GM12874 (cell line): Measurements from ENCODE around the gene ENPP6.

Source experiments
- TF ChIP-seq, protein P1 (sequence below): IDR thresholded peaks from 2 replicates; pipeline ENCODE4 v1.5.1; 2011; ENCODE audit warnings: low read depth, mild to moderate bottlenecking, control low read depth, low read length, moderate library complexity; ENCODE audit not compliant: insufficient read depth

The ENPP6 gene

GRCh38 chr4:184214931-184215330 lies 2.7 kb downstream of the ENPP6 start:
- TF ChIP-seq, protein P1, sequence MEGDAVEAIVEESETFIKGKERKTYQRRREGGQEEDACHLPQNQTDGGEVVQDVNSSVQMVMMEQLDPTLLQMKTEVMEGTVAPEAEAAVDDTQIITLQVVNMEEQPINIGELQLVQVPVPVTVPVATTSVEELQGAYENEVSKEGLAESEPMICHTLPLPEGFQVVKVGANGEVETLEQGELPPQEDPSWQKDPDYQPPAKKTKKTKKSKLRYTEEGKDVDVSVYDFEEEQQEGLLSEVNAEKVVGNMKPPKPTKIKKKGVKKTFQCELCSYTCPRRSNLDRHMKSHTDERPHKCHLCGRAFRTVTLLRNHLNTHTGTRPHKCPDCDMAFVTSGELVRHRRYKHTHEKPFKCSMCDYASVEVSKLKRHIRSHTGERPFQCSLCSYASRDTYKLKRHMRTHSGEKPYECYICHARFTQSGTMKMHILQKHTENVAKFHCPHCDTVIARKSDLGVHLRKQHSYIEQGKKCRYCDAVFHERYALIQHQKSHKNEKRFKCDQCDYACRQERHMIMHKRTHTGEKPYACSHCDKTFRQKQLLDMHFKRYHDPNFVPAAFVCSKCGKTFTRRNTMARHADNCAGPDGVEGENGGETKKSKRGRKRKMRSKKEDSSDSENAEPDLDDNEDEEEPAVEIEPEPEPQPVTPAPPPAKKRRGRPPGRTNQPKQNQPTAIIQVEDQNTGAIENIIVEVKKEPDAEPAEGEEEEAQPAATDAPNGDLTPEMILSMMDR = no peak

DNA sequence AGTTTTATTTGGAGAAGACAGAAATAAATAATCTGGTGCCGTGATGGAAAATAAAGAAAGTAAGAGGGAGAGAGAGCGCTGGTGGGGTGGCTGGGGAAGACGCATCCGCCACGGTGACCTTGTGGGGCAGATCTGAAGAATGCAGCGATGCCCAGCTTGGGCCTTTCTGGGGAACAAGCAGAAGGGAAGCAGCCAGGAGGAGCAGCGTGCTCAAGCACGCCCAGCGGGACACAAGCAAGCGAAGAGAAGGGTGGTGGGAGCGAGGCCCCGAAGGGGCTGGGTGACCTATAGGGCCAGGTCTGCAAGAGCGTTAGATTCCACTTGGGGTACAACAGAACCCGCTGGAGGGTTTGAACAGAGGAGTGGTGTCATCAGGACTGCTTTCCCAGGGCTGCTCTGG lies 12.4 kb downstream of the ENPP6 start:
- TF ChIP-seq, protein P1 = no peak

DNA sequence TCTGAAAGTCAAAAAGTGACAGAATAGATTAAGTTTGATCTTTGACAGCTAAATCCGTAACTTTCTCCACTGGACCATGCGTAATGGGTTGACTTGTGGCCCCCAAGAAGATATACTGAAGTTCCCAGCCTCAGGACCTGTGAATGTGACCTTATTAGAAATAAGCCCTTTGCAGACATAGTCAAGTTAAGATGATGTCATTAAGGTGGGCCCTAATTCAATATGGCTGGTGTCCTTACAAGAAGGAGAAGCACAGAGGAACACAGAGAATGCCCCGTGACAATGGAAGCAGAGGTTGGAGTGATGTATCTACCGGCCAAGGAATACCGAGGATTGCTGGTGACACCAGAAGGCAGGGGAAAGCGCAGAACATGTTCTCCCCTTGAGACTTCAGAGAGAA lies 14.4 kb downstream of the ENPP6 start:
- TF ChIP-seq, protein P1 = no peak

- TF ChIP-seq, protein P1 = no peak
Observed at GRCh38 chr4:184201179-184201578, 16.5 kb downstream of the ENPP6 start.

- TF ChIP-seq, protein P1 = no peak
Observed at GRCh38 chr4:184200296-184200695, 17.4 kb downstream of the ENPP6 start.

- TF ChIP-seq, protein P1 = no peak
Observed at GRCh38 chr4:184199780-184200179, 17.9 kb downstream of the ENPP6 start.

- TF ChIP-seq, protein P1 = no peak
Observed at GRCh38 chr4:184198190-184198589, 19.5 kb downstream of the ENPP6 start.
